Peyer's patch (tissue), 4 donors: ENCODE results near the gene AGFG2.

Source experiments
- POLR2A ChIP-seq, 2 donors: fragments of 450-650 bp; IDR thresholded peaks; one replicate each; pipeline ENCODE4 v1.5.1; 2017; ENCODE audit warnings: antibody characterized with exemption in 2 of 2, mild to moderate bottlenecking in 2 of 2, moderate library complexity in 2 of 2
- TF ChIP-seq, protein P1 (sequence below), 6 experiments: fragments of 450-650 bp in 4 of 6; fragments of 200-600 bp in 2 of 6; sonication (generic) in 1 of 6; IDR thresholded peaks; one replicate each; pipeline ENCODE4 v1.5.1; 2017 to 2019; ENCODE audit warnings: antibody characterized with exemption in 6 of 6, mild to moderate bottlenecking in 3 of 6, moderate library complexity in 1 of 6

DNA sequence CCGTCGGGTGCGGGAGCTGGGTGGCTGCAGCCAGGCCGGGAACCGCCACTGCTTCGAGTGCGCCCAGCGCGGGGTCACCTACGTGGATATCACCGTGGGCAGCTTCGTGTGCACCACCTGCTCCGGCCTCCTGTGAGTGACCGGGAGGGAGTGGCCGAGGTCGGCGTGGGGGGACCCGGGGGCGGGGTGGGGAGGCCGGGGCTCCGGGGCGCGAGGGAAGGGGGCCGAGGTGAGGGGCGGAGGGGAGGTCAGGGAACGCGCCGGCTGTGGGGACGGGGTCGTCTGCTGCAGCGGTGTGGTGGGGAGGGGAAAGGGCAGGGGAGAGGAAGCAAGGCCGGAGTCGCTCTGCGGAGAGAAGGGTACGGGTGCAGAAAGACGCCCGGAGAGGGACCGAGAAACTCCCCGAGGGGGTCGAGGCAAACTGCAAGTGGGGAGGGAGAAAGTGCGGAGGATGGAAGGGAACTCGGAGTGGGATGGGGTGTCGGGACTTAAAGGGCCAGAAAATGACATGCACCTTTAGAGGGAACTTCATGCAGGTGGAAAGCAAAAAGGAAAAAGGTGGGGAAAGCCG lies 518 bp downstream of the AGFG2 start:
- TF ChIP-seq, protein P1, sequence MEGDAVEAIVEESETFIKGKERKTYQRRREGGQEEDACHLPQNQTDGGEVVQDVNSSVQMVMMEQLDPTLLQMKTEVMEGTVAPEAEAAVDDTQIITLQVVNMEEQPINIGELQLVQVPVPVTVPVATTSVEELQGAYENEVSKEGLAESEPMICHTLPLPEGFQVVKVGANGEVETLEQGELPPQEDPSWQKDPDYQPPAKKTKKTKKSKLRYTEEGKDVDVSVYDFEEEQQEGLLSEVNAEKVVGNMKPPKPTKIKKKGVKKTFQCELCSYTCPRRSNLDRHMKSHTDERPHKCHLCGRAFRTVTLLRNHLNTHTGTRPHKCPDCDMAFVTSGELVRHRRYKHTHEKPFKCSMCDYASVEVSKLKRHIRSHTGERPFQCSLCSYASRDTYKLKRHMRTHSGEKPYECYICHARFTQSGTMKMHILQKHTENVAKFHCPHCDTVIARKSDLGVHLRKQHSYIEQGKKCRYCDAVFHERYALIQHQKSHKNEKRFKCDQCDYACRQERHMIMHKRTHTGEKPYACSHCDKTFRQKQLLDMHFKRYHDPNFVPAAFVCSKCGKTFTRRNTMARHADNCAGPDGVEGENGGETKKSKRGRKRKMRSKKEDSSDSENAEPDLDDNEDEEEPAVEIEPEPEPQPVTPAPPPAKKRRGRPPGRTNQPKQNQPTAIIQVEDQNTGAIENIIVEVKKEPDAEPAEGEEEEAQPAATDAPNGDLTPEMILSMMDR (IDR thresholded peaks at IDR 0.05): no peak
- no peak for TF ChIP-seq POLR2A (IDR thresholded peaks at IDR 0.05)
